NOMO-1 treated with DMSO at 0.1 percent for 48 hours (cell line): Measurements from ENCODE around the gene PDXDC1.
A peak's percentile ranks its signal among the peaks of the same experiment; 100 is the strongest.
"Not testable (repeated sequence)": the region's sequence is repeated elsewhere in the genome, so short reads cannot be mapped to it uniquely, and the experiment has no call there.

Experiments used
- DNase-seq: peaks from one replicate; lab custom pipeline; 2025; ENCODE audit not compliant: unreplicated experiment; lab: John Stamatoyannopoulos, UW

The PDXDC1 gene

DNA sequence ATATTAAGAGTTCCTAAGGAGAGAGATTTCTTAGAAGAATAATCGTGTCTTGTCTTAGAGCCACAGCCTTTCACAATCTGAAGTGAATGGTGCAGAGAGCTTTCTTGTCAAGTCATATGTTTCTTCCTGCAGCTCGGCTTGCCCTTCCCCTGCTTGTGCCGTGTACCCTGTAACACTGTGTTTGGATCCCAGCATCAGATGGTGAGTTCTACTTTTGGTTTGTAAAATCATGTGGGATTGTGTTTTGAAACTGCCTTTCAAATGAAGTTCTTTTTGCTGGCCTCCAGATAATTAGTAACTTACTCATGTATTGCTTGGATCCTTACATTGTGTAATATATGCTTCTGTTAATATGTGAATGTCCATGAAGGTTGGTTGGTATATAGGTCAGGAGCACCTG lies 33.8 kb downstream of the PDXDC1 start:
- not testable (repeated sequence) for DNase-seq

GRCh38 chr16:15012941-15013340 lies 38.1 kb downstream of the PDXDC1 start:
- DNase-seq: not testable (repeated sequence)

GRCh38 chr16:15015671-15016070 lies 40.8 kb downstream of the PDXDC1 start:
- DNase-seq: not testable (repeated sequence)

DNA sequence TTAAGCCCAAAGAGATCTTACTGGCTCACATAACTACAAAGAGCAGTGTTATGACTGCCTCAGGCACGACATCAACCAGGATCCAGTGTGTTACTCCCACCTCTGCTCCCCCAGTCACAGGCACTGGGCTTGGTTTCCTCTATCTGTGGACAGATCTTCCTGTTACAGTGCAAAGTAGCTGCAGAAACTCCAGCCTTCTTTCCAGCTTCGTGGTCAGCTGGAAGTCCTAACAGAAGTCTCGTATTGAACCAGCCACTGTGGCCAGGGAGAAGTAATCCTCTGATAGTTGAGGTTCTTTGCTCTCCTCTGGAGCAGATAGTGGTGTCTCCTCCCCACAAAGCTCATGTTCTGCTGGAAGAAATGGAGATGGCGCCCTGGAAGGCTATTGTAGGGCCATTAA lies 41.5 kb downstream of the PDXDC1 start:
- DNase-seq: not testable (repeated sequence)

- not testable (repeated sequence) for DNase-seq
Observed at GRCh38 chr16:15016951-15017580, 42.2 kb downstream of the PDXDC1 start.

DNA sequence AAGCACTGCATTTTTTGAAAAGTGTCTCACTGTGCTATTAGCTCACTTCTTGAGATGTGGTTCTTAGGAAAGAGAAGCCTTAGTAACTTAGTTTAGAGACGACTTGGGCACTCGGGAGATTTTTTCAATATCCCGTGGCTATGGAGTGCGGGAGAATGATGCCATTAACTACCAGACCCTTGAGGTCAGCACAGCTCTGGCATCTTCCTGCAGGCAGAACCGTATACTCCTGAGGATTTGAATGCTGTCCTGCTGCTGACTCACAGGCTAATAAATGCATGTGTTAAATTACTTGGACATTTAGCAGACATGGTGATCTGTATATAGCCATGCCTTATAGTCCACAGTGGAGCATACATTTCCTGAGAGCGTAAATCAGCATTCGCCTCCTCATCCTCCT lies 46.6 kb downstream of the PDXDC1 start:
- not testable (repeated sequence) for DNase-seq

DNA sequence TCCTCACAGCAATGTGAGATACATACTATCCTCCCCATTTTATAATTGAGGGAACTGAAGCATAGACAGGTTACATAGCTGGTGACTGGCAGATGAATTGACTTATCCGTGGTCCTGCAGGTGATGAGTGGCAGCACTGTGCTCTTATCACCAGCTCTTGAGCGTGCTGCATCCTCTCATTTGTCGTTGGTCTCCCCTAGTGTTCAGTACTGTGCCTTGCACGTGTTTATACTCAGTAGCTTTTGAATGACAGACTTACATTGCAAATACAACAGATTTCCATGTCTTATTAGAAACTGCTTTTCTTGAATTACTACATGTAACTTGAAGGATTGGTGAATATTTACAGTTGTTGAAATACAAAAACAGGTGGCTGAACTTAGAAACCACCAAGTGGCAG lies 47.4 kb downstream of the PDXDC1 start:
- DNase-seq: not testable (repeated sequence)

GRCh38 chr16:15023381-15024077 lies 48.7 kb downstream of the PDXDC1 start:
- DNase-seq: not testable (repeated sequence)

GRCh38 chr16:15024858-15025199 lies 50.0 kb downstream of the PDXDC1 start:
- DNase-seq: not testable (repeated sequence)

- not testable (repeated sequence) for DNase-seq
Observed at GRCh38 chr16:15025234-15025951, 50.6 kb downstream of the PDXDC1 start.

DNA sequence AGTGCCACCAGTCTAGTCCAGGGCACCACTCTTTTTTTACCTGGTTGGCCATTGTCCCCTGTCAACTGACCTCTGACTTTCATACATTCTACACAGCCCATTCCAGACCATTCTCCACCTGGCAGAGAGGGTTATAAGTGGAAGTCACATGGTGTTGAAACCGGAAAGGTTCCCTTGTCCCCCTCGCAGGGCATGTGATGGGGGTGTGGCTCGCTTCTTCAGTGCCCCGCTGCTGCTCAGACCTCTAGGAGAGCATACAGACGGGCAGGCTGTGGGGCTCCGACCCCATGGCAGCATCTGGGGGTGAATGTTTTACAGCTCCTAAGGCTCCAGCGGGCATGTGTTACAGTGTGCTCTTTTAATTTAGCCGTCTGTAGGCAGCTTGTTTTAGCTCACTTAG lies 52.2 kb downstream of the PDXDC1 start:
- DNase-seq: not testable (repeated sequence)

- not testable (repeated sequence) for DNase-seq
Observed at GRCh38 chr16:15027503-15028344, 52.9 kb downstream of the PDXDC1 start.

GRCh38 chr16:15028345-15028715 lies 53.5 kb downstream of the PDXDC1 start:
- DNase-seq: not testable (repeated sequence)

DNA sequence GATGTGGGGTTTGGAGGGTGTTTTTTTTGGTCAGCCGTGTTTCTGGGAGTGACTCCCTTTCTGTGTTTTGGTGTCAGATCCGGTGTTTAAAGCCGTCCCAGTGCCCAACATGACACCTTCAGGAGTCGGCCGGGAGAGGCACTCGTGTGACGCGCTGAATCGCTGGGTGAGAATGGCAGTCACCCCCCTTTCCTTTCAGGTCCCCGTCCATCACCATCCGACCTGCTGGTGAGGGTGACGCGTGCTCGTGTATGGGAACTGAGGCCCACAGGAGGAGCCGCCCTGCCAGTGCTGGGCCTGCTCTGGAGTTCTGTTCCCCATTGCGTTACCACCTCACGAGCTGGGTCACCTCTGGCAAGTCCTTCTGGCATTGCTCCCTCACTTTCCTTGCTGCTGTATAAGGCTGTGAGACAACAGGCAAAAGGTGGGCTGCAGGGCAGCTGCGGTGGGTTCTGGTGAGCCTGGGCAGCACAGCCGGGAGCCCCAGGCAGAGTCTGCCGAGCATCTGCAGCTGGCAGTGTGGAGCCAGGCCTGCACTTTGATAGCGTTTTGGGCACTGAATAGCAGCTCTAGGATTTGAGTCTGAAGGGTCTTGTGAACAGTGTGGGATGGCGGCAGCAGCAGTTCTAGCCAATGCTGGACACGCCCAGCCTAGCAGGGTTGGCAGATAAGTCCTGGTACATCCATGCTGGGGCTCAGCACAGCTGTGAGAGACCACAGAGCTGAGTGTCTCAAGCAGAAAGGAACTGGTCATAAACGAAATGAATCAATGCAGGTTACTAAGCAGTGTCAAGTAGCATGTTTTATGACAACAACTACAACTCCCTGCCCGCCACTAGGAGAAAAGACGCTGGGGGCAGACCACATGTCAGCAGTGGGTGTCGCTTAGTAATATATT lies 54.2 kb downstream of the PDXDC1 start:
- DNase-seq: not testable (repeated sequence)

DNA sequence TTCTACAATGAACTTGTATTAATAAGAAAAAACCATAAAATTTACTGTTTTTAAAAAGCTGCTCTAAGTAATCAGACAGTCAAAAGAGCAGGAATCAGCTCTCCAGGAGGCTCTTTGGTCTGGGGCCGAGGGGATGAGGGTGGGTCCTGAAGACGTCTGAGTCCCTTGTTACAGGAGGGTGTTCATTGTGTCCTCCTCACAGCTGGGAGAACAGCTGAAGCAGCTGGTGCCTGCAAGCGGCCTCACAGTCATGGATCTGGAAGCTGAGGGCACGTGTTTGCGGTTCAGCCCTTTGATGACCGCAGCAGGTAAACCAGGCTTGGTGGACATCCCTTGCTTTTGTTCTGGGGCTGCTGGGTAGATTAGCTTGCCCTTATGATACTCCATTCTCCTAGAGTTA lies 54.9 kb downstream of the PDXDC1 start:
- DNase-seq: not testable (repeated sequence)

- DNase-seq: peak; percentile 45
Observed at GRCh38 chr16:15031179-15031578, 56.4 kb downstream of the PDXDC1 start.

DNA sequence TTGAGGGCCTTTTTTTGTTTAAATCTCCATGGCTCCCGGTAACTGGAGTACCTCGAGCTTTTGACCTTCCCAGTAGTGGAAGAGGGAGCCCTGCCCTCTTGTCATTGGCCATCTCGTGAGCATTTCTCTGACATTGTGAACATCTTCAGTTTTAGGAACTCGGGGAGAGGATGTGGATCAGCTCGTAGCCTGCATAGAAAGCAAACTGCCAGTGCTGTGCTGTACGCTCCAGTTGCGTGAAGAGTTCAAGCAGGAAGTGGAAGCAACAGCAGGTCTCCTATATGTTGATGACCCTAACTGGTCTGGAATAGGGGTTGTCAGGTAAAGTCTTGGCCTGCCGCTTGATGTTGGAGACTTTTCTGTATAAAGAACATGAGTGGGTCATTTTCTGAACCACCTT lies 56.8 kb downstream of the PDXDC1 start:
- DNase-seq: no peak

- DNase-seq: no peak
Observed at GRCh38 chr16:15032547-15033308, 57.9 kb downstream of the PDXDC1 start.

- DNase-seq: no peak
Observed at GRCh38 chr16:15033309-15033707, 58.5 kb downstream of the PDXDC1 start.
